Endothelial cell of umbilical vein (primary cell): ENCODE measurements around the gene ABCG4.

Source experiments
- CTCF ChIP-seq, 2 donors: IDR thresholded peaks; 1 replicate in 1 of 2; 2 replicates in 1 of 2; pipeline ENCODE4 v1.5.1; 2011; ENCODE audit warnings: low read length in 2 of 2, mild to moderate bottlenecking in 2 of 2, moderate library complexity in 2 of 2, control low read depth in 1 of 2, inconsistent platforms in 1 of 2, low read depth in 1 of 2; ENCODE audit not compliant: insufficient read depth in 1 of 2; ENCODE audit errors: extremely low read depth in 1 of 2
- MAX ChIP-seq: IDR thresholded peaks from 2 replicates; pipeline ENCODE4 v1.6.1; 2011; ENCODE audit not compliant: insufficient read depth, insufficient read length
- MYC ChIP-seq: IDR thresholded peaks from one replicate; pipeline ENCODE4 v1.6.1; 2011; ENCODE audit warnings: mild to moderate bottlenecking, low read depth, low read length
- POLR2A ChIP-seq: IDR thresholded peaks from 2 replicates; pipeline ENCODE4 v1.6.1; 2012; ENCODE audit warnings: low read depth, mild to moderate bottlenecking, control low read depth, low read length
- POLR2AphosphoS5 ChIP-seq: IDR thresholded peaks from 2 replicates; pipeline ENCODE4 v1.6.1; 2012; ENCODE audit warnings: low read depth, mild to moderate bottlenecking, control low read depth, low read length, moderate library complexity; ENCODE audit not compliant: insufficient read depth

GRCh38 chr11:119103793-119104192, 45.1 kb upstream of the ABCG4 start:
- no peak for TF ChIP-seq CTCF (IDR thresholded peaks at IDR 0.05; ENCODE audit: extremely low read depth in 1 of 2, insufficient read depth in 1 of 2, low read depth in 1 of 2, low read length in 2 of 2)
- TF ChIP-seq POLR2A: no peak
- no peak for TF ChIP-seq POLR2AphosphoS5
- no peak for TF ChIP-seq MAX
- no peak for TF ChIP-seq MYC
